Cardiac muscle cell (in vitro differentiated cells and primary cell): Measurements from ENCODE around the gene NEU1. TPM values are rescaled to one million over a fixed set of nuclear protein-coding genes. Genes with fewer than 3 reads are reported as not detected.
"Not testable (repeated sequence)": the region's sequence is repeated elsewhere in the genome, so short reads cannot be mapped to it uniquely, and the experiment has no call there.

Experiments used
- DNase-seq, 2 donors: peaks; one replicate each; pipeline versions ENCODE4 v3.0.0 to v3.0.0-alpha.2; 2010 to 2017; ENCODE audit warnings: low read depth in 1 of 2, low spot score in 1 of 2
- H3K27ac ChIP-seq: fragments of 200-600 bp; sonication (generic); 2 replicates; pipeline ENCODE4 v1.5.1; 2016
- H3K27me3 ChIP-seq: fragments of 200-600 bp; sonication (generic); 2 replicates; pipeline ENCODE4 v1.6.0; 2016; ENCODE audit warnings: control low read depth
- H3K36me3 ChIP-seq: fragments of 200-600 bp; sonication (generic); 2 replicates; pipeline ENCODE4 v1.5.1; 2016; ENCODE audit warnings: control low read depth
- H3K4me1 ChIP-seq: fragments of 200-600 bp; sonication (generic); 2 replicates; pipeline ENCODE4 v1.8.1; 2017; ENCODE audit warnings: low read depth, mild to moderate bottlenecking, mixed run types
- H3K4me3 ChIP-seq: fragments of 200-600 bp; sonication (generic); 2 replicates; pipeline ENCODE4 v1.5.1; 2016; ENCODE audit warnings: mild to moderate bottlenecking
- H3K9me3 ChIP-seq: fragments of 200-600 bp; sonication (generic); 2 replicates; pipeline ENCODE4 v1.5.1; 2017; ENCODE audit warnings: low read depth, mild to moderate bottlenecking, control low read depth
- CTCF ChIP-seq: IDR thresholded peaks from 2 replicates; pipeline ENCODE4 v1.5.1; 2012; ENCODE audit warnings: low read depth, mild to moderate bottlenecking, low read length
- polyA plus RNA-seq: library from polyadenylated mRNA; unstranded; fragments of >200 nt; fragmentation: Nextera tagmentation; extraction: Ambion mirVana; gene quantifications from 2 replicates; pipeline ENCODE4 v1.2.1, GENCODE V29; 2016
- total RNA-seq: library from RNA; depleted of rRNA; stranded (reverse); fragments of >200 nt; gene quantifications from 2 replicates; pipeline ENCODE4 v1.2.3, GENCODE V29; 2016

Gene NEU1
- total and polyA plus RNA-seq, 2 experiments from 2014 or later, result 26.6 to 27.6 TPM

- no peaks in the 10 kb centered on the region for H3K36me3 ChIP-seq
- DNase-seq, result peak; percentile 90 to 97
- H3K4me1 ChIP-seq, result no peaks in the 10 kb centered on the region
- H3K4me3 ChIP-seq, result peak within 1 kb of the TSS; percentile 39
- no peak for TF ChIP-seq CTCF
- peak within 1 kb of the TSS; percentile 100 for H3K27ac ChIP-seq
- H3K9me3 ChIP-seq, result no peaks in the 10 kb centered on the region
- H3K27me3 ChIP-seq, result no peaks in the 10 kb centered on the region
Observed at GRCh38 chr6:31815025-31815838, 47.4 kb downstream of the NEU1 start, which contains the start of the genes HSPA1A and HSPA1L. TSS of gene HSPA1A (plus strand) at chr6:31815543. CDS start at chr6:31815757, 214 bp downstream. TSS of gene HSPA1L (minus strand) at chr6:31815283. CDS start at chr6:31811972, 3,311 bp downstream.

GRCh38 chr6:31814677-31815024, 48.0 kb downstream of the NEU1 start:
- Histone ChIP-seq H3K27ac (peak overlapping the region; percentile 100), H3K27me3 (no peaks in the 10 kb centered on the region), H3K9me3 (no peaks in the 10 kb centered on the region), H3K4me1 (no peaks in the 10 kb centered on the region), H3K4me3 (peak overlapping the region; percentile 39), H3K36me3 (no peaks in the 10 kb centered on the region)
- peak; percentile 90 to 99 for DNase-seq
- no peak for TF ChIP-seq CTCF

- H3K4me1 ChIP-seq, result no peaks in the 10 kb centered on the region
- DNase-seq, result no peak
- H3K27me3 ChIP-seq, result no peaks in the 10 kb centered on the region
- H3K36me3 ChIP-seq, result no peaks in the 10 kb centered on the region
- H3K27ac ChIP-seq, result peak overlapping the region; percentile 100
- H3K9me3 ChIP-seq, result no peaks in the 10 kb centered on the region
- no peak overlapping the region for H3K4me3 ChIP-seq
- no peak for TF ChIP-seq CTCF
Observed at GRCh38 chr6:31813465-31813849, 49.2 kb downstream of the NEU1 start.

- DNase-seq, result no peak
- Histone ChIP-seq H3K4me1 (peaks cover 3% of the 10 kb centered on the region), H3K27me3 (no peaks in the 10 kb centered on the region), H3K4me3 (no peak overlapping the region), H3K9me3 (no peaks in the 10 kb centered on the region), H3K36me3 (no peaks in the 10 kb centered on the region), H3K27ac (no peak overlapping the region)
- TF ChIP-seq CTCF, result no peak
Observed at GRCh38 chr6:31811645-31812044, 51.0 kb downstream of the NEU1 start.

- H3K4me3 ChIP-seq, H3K36me3 ChIP-seq, H3K27ac ChIP-seq, H3K27me3 ChIP-seq, H3K4me1 ChIP-seq, H3K9me3 ChIP-seq, DNase-seq: not testable (repeated sequence)
Observed at GRCh38 chr6:31808599-31808998, 54.0 kb downstream of the NEU1 start.

Other genes starting within 250 kb of the NEU1 start
Only the 30 nearest of the 36 such genes appear.
- gene GPANK1, start 197.8 kb downstream of the NEU1 start, total RNA-seq, result 28.8 and 36.2 TPM in 2 replicates
- 27.5 and 37.2 TPM in 2 replicates for gene GPANK1, start 197.8 kb downstream of the NEU1 start, polyA plus RNA-seq
- gene CSNK2B, start 196.7 kb downstream of the NEU1 start, total RNA-seq, result 310 and 375 TPM in 2 replicates
- 277 and 280 TPM in 2 replicates for gene CSNK2B, start 196.7 kb downstream of the NEU1 start, polyA plus RNA-seq
- gene LY6G5B, start 192.8 kb downstream of the NEU1 start, total RNA-seq, result 3.9 and 6.8 TPM in 2 replicates
- gene LY6G5B, start 192.8 kb downstream of the NEU1 start, polyA plus RNA-seq, result 13.2 and 16.5 TPM in 2 replicates
- gene LY6G5C, start 181.8 kb downstream of the NEU1 start, total RNA-seq, result 0.54 and 1.2 TPM in 2 replicates
- gene LY6G5C, start 181.8 kb downstream of the NEU1 start, polyA plus RNA-seq, result 5.0 and 9.0 TPM in 2 replicates
- 48.0 and 66.3 TPM in 2 replicates for gene ABHD16A, start 159.5 kb downstream of the NEU1 start, total RNA-seq
- 61.5 and 65.1 TPM in 2 replicates for gene ABHD16A, start 159.5 kb downstream of the NEU1 start, polyA plus RNA-seq
- gene LY6G6F, start 156.0 kb downstream of the NEU1 start, total RNA-seq, result not detected in 2 replicates
- gene LY6G6F, start 156.0 kb downstream of the NEU1 start, polyA plus RNA-seq, result not detected in 2 replicates
- not detected in 2 replicates for gene LY6G6D, start 147.5 kb downstream of the NEU1 start, total RNA-seq
- not detected in 2 replicates for gene LY6G6D, start 147.5 kb downstream of the NEU1 start, polyA plus RNA-seq
- not detected in 2 replicates for gene LY6G6C, start 141.1 kb downstream of the NEU1 start, total RNA-seq
- gene LY6G6C, start 141.1 kb downstream of the NEU1 start, polyA plus RNA-seq, result 0.24 TPM in 1 of 2 replicates, not detected in the other
- gene MPIG6B, start 139.4 kb downstream of the NEU1 start, total RNA-seq, result not detected in 2 replicates
- gene MPIG6B, start 139.4 kb downstream of the NEU1 start, polyA plus RNA-seq, result not detected in 2 replicates
- gene DDAH2, start 133.5 kb downstream of the NEU1 start, total RNA-seq, result 134 and 138 TPM in 2 replicates
- gene DDAH2, start 133.5 kb downstream of the NEU1 start, polyA plus RNA-seq, result 154 and 170 TPM in 2 replicates
- gene CLIC1, start 126.3 kb downstream of the NEU1 start, total RNA-seq, result 226 and 274 TPM in 2 replicates
- 318 and 326 TPM in 2 replicates for gene CLIC1, start 126.3 kb downstream of the NEU1 start, polyA plus RNA-seq
- 6.6 and 39.4 TPM in 2 replicates for gene MSH5, start 122.8 kb downstream of the NEU1 start, total RNA-seq
- gene MSH5, start 122.8 kb downstream of the NEU1 start, polyA plus RNA-seq, result 7.4 and 16.4 TPM in 2 replicates
- 3.9 and 11.6 TPM in 2 replicates for gene SAPCD1, start 100.2 kb downstream of the NEU1 start, total RNA-seq
- gene SAPCD1, start 100.2 kb downstream of the NEU1 start, polyA plus RNA-seq, result 2.1 and 4.2 TPM in 2 replicates
- 16.1 and 24.7 TPM in 2 replicates for gene VWA7, start 85.5 kb downstream of the NEU1 start, total RNA-seq
- 9.9 and 12.3 TPM in 2 replicates for gene VWA7, start 85.5 kb downstream of the NEU1 start, polyA plus RNA-seq
- gene VARS1, start 67.1 kb downstream of the NEU1 start, total RNA-seq, result 46.3 and 49.7 TPM in 2 replicates
- 51.5 and 63.9 TPM in 2 replicates for gene VARS1, start 67.1 kb downstream of the NEU1 start, polyA plus RNA-seq
- gene LSM2, start 55.9 kb downstream of the NEU1 start, total RNA-seq, result 58.9 and 64.2 TPM in 2 replicates
- 76.8 and 88.6 TPM in 2 replicates for gene LSM2, start 55.9 kb downstream of the NEU1 start, polyA plus RNA-seq
- 1.6 and 3.1 TPM in 2 replicates for gene HSPA1L, start 47.5 kb downstream of the NEU1 start, total RNA-seq
- gene HSPA1L, start 47.5 kb downstream of the NEU1 start, polyA plus RNA-seq, result 4.5 and 5.2 TPM in 2 replicates
- 122 and 167 TPM in 2 replicates for gene HSPA1A, start 47.3 kb downstream of the NEU1 start, total RNA-seq
- gene HSPA1A, start 47.3 kb downstream of the NEU1 start, polyA plus RNA-seq, result 51.2 and 92.3 TPM in 2 replicates
- gene HSPA1B, start 35.1 kb downstream of the NEU1 start, total RNA-seq, result 184 and 226 TPM in 2 replicates
- gene HSPA1B, start 35.1 kb downstream of the NEU1 start, polyA plus RNA-seq, result 88.0 and 88.8 TPM in 2 replicates
- not detected in 2 replicates for gene SLC44A4, start 16.2 kb upstream of the NEU1 start, total RNA-seq
- 0.60 TPM in 1 of 2 replicates, not detected in the other for gene SLC44A4, start 16.2 kb upstream of the NEU1 start, polyA plus RNA-seq
- gene EHMT2, start 34.9 kb upstream of the NEU1 start, total RNA-seq, result 98.3 and 120 TPM in 2 replicates
- 89.6 and 115 TPM in 2 replicates for gene EHMT2, start 34.9 kb upstream of the NEU1 start, polyA plus RNA-seq
- 20.1 and 32.0 TPM in 2 replicates for gene ZBTB12, start 39.3 kb upstream of the NEU1 start, total RNA-seq
- 0.62 TPM in 1 of 2 replicates, not detected in the other for gene ZBTB12, start 39.3 kb upstream of the NEU1 start, polyA plus RNA-seq
- gene C2, start 64.9 kb upstream of the NEU1 start, total RNA-seq, result 1.9 TPM in 2 replicates
- 0.48 and 1.5 TPM in 2 replicates for gene C2, start 64.9 kb upstream of the NEU1 start, polyA plus RNA-seq
- 0.42 and 0.66 TPM in 2 replicates for gene CFB, start 83.3 kb upstream of the NEU1 start, total RNA-seq
- gene CFB, start 83.3 kb upstream of the NEU1 start, polyA plus RNA-seq, result 1.3 TPM in 1 of 2 replicates, not detected in the other
- 165 and 186 TPM in 2 replicates for gene NELFE, start 96.2 kb upstream of the NEU1 start, total RNA-seq
- gene NELFE, start 96.2 kb upstream of the NEU1 start, polyA plus RNA-seq, result 146 and 201 TPM in 2 replicates
- gene SKIC2, start 96.4 kb upstream of the NEU1 start, total RNA-seq, result 36.4 and 62.6 TPM in 2 replicates
- 53.1 and 68.5 TPM in 2 replicates for gene SKIC2, start 96.4 kb upstream of the NEU1 start, polyA plus RNA-seq
- 36.7 and 44.9 TPM in 2 replicates for gene DXO, start 109.3 kb upstream of the NEU1 start, total RNA-seq
- 37.6 and 49.9 TPM in 2 replicates for gene DXO, start 109.3 kb upstream of the NEU1 start, polyA plus RNA-seq
- 2.1 and 2.2 TPM in 2 replicates for gene C4A, start 119.2 kb upstream of the NEU1 start, total RNA-seq
- gene C4A, start 119.2 kb upstream of the NEU1 start, polyA plus RNA-seq, result 1.9 and 2.5 TPM in 2 replicates
- gene C4B, start 152.0 kb upstream of the NEU1 start, total RNA-seq, result 4.1 and 4.2 TPM in 2 replicates
- gene C4B, start 152.0 kb upstream of the NEU1 start, polyA plus RNA-seq, result 2.7 and 5.8 TPM in 2 replicates
- gene CYP21A2, start 175.6 kb upstream of the NEU1 start, total RNA-seq, result 0.92 and 1.0 TPM in 2 replicates
- gene CYP21A2, start 175.6 kb upstream of the NEU1 start, polyA plus RNA-seq, result 0.62 TPM in 1 of 2 replicates, not detected in the other